AG20443 (cell line): ENCODE results near the gene CRYBB3.

Experiments used
- DNase-seq: peaks from one replicate; pipeline ENCODE4 v3.0.0; 2012; ENCODE audit warnings: low spot score, mixed read lengths

The CRYBB3 gene

DNA sequence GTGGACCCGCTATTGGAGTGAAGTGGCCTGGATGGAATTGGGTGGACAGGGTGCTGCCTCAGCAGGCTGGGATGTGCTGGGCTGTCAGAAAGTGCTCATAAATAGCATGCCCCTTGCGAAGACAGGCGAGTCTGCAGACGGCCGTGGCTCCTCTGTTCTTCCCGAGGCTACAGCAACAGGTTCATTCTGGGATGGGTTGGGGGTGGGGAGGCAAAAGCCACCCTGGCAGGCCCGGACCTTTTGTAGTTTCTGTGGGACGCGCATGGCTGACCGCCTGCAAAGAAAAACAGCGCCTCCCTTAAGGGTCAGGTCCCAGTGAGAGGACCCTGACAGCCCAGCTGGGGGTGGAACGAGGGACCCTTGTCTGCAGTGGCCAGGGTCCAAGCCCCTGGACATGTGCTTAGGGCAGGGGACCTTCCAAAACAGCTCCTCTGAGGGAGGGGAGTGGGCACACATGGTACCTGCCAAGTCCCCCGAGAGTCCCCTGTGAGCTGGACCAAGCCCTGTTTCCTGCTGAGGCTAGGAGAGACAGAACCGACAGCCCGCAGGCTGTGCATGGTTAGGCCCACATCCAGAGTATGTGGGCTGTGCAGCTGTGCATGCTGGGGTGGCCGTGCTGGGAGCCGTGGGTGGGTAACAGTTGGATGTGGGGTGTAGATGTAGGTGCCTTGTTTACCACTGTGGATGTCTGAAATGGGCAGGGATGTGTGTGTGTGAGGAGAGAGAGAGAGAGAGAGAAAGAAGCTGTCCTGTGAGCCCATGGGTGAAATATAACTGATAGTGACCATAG is at the start of gene CRYBB3:
CRYBB3 (plus strand) TSS at position 128 of the 790 bp plus-strand sequence. CDS start 1,539 bp downstream, outside the sequence.
- DNase-seq, result no peak

DNA sequence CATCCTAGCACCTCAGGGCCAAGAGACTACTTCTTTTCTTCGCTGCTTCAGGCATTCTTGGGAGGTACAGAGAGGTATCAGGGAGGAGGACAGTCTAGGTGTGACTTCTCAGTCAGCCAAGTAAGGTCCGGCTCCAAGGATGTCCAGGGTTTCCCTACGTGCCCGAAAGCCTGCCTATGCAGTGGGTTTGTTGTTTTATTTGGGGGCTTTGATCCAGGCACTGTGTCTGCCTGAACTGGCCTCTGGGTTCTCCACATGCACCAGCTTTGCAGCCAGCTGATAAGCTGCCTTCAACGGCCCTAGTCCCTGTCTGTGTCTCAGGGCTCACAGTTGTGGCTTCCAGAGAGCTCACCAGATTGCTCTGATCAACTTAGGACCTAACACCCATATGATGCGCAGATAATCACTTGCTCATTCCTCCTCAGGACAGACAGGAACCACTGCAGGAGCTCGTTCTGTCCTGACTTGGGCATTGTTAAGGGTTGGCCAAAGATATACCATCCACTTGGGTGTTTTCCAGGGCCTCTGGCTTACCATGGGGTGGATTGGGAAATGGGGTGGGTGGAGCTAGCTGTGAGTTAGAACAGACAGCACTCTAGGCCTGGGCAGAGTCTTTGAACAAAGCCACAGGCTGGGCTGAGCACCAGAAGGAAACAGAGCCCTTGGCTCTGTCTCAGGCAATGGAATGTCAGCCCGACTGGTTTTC is 45.5 kb upstream of the CRYBB3 start:
- DNase-seq, result peak; percentile 85

DNA sequence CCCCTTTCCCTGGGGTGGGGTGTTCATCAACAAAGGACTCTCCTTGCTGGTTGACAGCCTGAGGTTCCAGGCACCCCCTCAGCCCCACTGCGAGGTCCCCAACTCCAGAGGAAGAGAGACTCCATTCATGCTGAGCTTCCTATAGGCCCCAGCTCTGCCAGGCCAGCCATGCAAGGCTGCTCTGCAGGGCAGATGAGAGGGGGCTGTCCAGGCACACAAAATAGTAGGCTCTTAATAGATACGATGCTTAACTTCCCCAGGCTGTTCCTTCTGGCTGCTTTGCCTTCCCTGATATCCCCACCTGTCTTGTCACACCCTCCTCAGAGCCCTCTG is 45.0 kb upstream of the CRYBB3 start:
- DNase-seq, result no peak

DNA sequence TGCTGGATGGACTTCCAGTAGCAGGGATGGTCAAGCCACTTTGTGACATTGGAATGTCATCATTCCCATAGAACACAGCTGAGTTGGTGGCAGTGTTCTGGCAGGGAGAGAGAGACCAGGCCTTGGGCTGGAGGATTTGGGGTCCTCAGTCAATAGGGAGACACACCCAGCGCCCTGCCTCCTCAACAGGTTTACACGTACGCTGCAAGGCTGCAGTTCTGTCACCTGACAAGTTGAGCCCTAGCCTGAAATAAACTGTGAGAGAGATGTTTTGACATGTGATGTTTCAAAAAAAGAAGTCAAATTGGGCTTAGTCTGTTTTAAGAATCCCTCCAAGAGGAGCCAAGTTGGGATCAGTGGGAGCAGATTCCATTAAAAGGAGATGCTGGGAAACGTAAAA is 42.9 kb upstream of the CRYBB3 start:
- DNase-seq, result no peak

DNA sequence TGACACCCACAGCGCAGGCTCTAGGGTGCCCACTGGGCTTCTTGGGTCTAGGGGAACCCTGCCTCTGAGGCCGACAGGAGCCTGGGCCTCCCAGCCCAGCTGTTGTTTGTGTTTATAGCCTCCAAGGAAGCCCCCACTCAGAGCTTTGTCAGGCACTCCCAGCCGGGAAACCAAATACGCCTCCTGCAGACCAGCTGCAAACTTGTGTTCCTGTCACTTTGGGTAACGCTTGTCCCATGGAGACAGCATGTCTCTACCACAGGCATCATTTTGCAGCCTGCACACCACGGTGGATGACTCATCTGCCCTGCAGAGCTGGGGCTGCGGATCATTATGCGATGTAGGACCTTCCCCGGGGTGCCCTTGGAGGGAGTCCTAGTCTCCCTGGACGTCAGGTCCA is 40.6 kb upstream of the CRYBB3 start:
- DNase-seq, result peak; percentile 26

DNA sequence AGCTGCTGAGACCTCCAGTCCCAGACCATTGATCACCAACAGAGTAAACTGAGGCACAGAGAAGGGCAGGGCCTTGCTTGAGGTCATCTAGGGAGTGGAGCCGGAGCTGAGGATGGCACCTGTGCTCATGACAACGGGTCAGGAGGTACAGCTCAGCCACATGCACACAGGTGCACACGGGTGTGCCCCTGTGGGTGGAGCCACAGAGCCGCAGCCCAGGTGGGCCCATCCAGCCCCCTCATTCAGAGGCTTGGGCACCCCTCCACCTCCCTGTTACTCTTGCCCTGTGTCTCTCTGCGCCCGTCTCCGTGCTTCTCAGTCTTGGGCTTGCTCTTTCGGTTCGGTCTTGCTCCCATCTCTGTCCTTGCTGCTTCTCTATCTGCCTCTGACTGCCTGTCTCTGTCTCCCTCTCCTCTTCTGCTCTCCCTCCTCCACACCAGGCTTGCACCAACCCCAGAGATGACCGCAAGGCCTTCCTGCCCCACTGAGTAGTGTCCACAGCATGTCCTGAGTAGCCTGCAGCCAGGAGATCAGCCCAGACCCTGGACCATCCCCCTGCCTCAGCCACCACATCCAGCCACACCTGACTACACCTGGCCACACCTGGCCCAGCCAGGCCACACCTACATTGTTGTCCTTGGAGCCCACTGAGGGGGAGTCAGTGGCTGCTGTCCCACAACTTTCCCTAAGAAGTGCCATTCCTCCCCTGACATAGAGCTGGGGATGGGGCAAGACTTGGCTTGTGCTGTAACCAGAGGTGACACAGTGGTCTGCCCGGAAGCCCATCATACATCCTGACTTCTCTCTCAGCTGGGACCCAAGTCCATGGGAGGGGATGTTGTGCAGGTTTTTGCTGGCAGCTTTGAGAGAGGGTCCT is 39.3 kb upstream of the CRYBB3 start:
- DNase-seq, result no peak

DNA sequence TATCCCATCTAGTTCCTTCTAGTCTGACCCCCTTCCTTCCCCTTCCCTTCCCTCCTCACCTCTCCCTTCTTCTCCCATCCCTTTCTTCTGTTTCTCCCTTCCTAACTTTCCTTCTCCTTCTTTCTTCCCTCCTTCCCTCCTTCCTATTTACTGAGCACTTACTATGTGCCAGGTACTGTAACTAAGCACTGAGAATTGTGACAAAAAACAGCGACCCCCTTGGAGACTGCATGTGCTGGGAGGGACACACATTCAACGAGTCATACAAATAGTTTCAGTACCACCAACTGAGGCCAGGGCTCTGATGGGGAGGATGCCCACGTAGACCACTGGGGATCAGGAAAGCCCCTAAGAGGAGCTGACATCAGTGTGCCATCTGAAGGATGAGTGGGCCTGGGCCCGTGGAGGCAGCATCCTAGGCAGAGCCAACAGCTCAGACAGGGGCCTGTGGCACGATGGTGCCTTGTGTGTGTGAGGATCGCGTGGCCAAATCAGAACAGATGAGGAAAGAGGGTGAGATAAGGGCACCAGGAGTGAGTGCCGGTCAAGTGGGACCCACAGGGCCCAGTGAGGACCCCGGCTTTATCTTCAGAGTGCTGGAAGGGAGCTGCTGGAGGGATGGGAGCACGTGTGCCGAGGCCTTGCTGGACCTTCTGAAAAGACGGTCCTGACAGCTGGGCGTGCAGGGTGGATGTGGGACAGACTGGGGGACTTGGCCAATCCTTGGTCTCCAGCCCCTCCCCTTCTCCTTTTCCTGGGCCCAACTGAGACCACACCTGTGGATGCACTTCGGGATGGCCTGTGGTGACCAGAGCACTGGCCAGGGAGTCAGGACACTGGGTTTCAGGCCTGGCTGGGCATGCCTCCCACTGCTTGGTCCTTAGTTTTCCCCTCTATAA is 38.4 kb upstream of the CRYBB3 start:
- no peak for DNase-seq

DNA sequence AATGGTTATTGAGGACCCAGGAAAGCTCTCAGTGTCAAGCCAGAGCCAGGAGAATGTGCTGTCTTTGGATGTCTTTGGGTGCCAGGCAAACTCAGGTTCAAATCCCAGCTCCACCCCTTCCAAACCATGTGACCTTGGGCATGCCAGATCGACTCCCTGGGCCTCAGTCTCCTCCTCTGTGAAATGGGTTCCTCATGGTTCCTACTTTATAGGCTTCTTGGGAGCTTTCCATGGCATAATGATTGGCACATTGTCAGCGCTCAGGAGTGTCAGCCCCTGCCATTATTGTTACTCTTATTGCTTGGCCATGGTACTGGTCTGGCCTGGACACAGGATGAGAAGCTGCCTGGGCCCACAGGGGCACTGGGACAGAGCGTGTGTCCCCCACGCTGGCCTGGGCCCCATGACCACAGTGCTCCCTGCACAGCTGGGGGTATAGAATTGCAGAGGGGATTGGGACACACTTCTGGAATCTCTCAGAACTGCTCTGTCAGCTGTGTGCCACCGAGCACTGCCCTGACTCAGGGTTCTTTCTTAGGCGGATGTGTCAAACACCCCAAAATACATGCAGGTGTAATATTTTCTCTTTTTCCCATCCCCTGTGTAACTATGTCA is 37.6 kb upstream of the CRYBB3 start:
- no peak for DNase-seq

DNA sequence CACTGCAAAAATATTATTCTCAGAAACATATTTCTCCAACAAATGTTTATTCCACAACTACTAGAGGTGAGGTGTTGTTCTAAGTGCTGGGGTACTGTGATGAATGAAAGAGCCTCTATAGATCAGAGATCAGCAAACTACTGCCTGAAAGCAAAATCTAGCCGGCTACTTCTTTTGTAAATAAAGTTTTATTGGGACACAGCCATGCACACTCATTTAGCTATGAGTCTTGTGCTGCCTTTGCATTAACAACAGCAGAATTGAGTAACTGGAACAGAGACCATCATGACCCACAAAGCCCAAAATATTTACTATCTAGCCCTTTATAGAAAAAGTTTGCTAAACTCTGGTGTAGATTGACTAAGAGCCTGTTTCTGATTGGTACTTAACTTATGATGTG is 37.1 kb upstream of the CRYBB3 start:
- DNase-seq, result no peak

DNA sequence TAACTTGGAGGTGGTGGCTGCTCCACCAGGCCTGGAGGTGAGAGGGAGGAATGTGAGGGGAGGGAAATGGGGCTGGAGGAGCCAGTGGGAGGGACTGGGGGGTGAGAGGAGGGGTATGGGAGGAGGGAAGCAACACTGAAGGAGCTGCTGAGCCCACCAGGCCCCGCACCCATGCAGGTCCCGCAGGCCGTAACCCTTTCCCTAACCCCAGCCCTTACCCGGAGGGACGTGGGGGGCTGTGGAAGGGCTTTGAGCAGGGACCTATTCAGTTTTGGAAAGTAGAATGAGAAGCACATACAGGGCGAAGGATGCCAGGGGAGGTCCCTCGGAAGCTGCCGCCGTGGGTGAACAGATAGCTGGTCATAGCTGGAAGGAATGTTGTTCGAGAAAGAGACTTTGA is 33.9 kb upstream of the CRYBB3 start:
- no peak for DNase-seq

DNA sequence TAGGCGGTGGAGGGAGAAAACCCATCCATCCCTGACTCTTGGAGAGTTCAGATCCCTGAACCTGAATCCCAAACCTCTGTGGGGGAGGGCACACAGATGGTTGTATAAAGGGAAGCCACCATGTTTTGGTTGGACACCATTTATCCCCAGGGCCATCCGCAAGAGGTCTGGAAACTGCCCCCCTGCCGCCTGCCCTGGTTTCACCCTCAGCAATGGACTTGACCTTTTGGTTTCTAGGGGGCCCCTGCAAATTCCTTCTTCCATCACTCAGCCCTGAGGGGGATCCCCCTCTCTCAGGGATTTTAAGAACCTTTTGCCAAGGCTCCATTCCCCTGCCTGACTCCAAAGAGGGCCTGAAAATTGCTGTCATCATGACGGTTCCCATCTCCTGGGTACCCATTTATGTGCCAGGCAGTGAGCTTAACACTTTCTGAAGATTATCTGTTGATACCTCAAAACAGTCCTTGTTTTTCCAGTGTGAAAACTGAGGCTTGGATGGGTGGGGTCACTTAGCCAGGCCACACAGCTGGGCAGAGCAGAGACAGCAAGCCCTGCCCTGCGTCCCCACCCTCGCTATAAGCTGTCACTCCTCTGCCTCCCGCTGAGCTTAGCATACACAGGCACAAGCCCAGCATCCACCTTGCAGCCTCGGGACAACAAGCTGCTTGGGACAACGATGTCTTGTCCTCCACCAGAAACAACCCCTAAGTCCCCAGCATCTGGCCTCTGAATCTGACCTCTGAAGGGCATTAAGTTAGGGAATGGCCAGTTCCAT is 33.2 kb upstream of the CRYBB3 start:
- DNase-seq, result no peak

DNA sequence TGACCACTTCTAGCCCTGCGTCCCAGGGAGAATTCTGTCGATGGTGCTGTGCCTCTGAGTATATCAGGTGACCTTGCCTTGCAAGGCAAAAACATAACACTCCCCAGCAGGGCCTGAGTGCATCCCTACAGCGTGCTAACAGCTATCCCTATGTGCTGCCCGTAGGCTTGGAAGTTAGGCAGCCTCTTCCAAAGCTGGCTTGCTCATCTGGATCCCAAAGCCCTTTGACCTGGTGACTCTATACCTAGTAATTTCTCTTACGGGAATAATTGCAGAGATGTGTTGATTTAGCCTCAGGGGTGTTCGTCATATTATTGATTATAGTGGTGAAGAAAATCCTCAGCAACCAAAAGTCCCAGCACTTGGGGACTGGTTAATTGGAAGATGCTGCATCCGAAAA is 32.6 kb upstream of the CRYBB3 start:
- no peak for DNase-seq

DNA sequence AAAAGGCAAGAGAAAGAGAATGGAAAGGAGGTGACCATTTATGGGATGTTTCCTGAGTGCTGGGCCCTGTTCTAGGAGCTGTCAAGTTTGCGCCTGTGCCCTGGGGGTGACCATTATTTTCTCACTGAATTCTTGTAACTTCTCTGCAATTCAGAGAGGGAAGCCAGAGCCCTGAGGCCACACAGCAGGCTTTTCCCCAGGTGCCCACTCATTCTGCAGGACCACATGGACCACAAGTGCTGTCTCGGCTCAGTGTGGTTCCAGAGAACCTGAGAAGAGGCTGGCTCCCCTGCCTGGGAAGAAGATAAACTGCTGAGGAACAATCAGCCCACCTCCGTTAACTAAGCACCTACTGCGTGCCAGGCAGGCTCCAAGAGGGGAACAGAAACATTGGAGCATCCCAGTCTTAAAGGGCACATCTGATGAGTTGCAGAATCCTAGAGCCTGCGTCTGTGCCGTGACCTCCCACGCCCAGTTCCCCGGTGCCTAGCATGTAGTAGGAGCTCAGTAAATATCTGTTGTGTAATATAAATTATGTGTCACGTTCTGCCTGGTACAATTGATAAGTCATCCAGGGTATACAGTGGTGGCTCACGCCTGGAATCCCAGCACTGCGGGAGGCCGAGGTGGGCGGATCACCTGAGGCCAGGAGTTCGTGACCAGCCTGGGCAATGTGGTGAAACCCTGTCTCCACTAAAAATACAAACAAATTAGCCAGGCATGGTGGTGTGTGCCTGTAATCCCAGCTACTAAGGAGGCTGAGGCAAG is 31.6 kb upstream of the CRYBB3 start:
- DNase-seq, result no peak

DNA sequence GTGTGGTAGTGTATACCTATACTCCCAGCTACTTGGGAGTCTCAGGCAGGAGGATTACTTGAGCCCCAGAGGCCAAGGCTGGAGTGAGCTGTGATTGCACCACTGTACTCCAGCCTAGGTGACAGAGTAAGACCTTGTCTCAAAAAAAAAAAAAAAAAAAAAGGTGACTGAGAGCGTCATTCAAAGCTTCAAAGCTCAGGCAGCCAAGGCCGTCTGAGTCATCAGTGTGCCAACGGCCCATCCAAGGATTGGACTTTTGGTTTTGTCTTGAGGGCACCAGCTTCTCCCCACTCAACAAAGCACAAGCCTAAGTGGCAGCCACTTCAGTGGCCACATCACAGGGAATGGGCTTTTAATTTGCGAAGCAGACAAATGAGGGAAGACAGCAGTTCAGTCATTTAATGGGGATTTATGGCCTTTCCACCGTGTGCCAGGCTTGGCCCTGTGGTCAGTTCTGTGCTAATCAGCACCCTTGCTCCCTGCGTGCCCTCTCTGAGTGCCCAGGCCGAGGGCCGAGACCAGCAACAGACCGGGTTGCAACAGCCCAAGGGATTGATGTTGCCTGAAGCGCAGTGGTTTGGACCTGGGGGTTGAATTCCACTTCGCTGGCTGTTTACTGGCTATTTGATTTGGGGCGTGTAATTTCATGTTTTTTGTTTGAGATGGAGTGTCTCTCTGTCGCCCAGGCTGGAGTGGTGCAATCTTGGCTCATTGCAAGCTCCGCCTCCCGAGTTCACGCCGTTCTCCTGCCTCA is 30.2 kb upstream of the CRYBB3 start:
- DNase-seq, result no peak

DNA sequence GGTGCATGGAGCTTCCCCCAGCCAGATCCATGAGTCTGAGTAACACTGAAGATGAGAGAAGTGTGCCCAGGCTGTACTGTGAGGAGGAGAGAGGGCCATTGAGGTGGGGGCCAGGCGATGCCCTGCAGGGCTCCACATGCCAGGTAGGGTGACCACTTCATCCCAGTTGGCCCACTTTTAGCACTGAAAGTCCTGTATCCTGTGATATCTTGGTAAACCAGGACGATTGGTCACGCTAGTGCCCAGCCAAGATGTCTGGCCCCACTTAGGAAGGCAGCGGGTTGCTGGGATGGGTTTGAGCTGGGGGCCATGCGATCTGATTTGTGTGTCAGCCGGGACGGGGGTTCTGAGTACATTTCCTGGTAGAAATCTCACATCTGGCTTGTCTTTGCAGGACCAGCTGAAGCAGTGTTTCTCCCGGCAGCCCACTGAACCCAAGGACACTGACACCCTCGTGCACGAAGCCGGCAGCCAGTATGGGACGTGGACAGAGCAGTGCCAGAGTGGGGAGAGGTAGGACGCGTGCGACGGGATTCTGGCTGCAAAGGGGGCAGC is 29.2 kb upstream of the CRYBB3 start:
- no peak for DNase-seq

DNA sequence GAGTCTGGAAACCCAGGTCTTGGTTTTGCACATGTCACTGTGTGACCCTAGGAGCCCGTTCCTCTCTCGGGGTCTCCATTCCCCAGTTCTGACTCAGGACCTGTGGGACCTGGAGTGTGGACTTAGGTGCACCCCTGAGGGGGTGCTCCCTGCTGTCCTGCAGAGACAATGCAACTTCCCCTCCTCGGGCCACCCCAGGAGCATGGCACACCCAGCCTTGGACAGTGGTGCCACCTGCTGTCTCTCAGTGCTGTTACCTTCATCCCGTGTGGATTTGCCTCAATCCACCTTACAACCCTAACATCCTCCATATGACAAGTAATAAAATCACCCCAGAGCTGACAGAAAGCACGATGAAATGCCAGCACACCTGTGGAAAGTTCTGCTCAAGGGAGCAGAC is 27.5 kb upstream of the CRYBB3 start:
- DNase-seq, result no peak

DNA sequence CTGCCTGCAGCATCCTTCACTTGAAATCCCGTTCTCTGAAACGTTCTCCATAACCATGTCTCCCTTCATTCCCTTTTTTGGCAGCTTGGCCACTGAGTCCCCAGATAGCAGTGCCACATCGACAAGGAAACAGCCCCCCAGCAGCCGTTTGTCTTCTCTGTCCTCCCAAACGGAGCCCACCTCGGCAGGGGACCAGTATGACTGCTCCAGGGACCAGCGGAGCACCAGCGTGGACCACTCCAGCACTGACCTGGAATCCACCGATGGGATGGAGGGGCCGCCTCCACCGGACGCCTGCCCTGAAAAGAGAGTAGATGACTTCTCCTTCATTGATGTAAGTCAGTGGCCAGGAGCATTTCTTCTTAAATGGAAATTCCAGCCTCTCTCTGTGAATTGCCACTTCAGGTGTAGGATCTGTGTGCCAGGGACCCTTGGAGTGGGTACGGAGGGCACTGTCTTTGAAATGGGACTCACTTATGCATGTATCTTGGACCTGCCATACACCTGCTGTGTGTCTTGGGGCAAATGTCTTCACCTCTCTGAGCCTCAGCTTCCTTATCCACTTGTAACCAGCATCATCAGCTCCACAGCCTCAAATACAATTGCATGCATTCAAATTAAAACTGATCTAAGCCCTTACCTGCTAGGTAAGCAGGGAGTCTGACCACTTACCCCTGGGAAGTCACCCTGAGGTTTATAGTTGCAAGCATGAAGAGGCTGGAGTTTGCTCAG is 25.3 kb upstream of the CRYBB3 start:
- no peak for DNase-seq

DNA sequence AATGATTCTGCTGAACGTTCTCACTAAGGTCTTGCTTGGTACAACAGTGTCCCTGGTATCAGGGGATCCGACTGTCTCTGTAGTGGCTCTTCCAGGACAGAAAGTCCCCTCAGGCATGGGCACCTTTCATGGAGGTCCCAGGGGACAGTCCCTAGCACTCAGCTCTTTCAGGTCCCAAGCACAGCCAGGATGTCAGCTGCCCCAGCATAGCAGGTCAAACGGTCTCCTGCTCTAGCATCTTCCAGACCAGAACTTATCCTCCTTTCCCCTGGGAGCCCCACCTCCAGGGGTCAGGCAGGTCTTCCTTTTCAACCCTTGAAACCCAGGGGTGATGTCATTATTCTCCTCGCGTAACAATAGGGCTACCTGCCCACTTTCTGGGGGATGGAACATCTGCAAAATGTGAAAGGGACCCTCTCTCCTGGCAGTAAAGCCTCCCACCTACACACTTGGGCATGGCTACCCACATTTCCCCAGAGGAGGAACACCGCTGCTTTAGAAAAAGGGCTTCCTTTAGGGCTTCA is 24.7 kb upstream of the CRYBB3 start:
- DNase-seq, result no peak
